BE2C (cell line): ENCODE measurements around the gene MAP6.
A peak's percentile ranks its signal among the peaks of the same experiment; 100 is the strongest.

Experiments
- DNase-seq: peaks from one replicate; pipeline ENCODE4 v3.0.0-alpha.2; 2020
- H3K27me3 ChIP-seq: fragments of 250-450 bp; sonication (Bioruptor Pico); 2 replicates; pipeline ENCODE4 v1.5.1; 2020; ENCODE audit warnings: mild to moderate bottlenecking
- H3K36me3 ChIP-seq: fragments of 250-450 bp; sonication (Bioruptor Pico); 2 replicates; pipeline ENCODE4 v1.5.1; 2020; ENCODE audit warnings: mild to moderate bottlenecking
- H3K4me1 ChIP-seq: fragments of 250-450 bp; sonication (Bioruptor Pico); 2 replicates; pipeline ENCODE4 v1.5.1; 2020
- H3K4me3 ChIP-seq: 2 replicates; pipeline ENCODE4 v1.5.1; 2011; ENCODE audit warnings: low read depth, low read length
- H3K9me3 ChIP-seq: fragments of 250-450 bp; sonication (Bioruptor Pico); 2 replicates; pipeline ENCODE4 v1.5.1; 2020
- CTCF ChIP-seq: IDR thresholded peaks from 2 replicates; pipeline ENCODE4 v1.5.1; 2012; ENCODE audit warnings: mild to moderate bottlenecking, low read depth, low read length

The MAP6 gene

GRCh38 chr11:75639762-75640181 is 29.1 kb downstream of the MAP6 start:
- Histone ChIP-seq H3K4me3 (peak overlapping the region; percentile 25), H3K4me1 (peaks cover 33% of the 10 kb centered on the region), H3K36me3 (no peaks in the 10 kb centered on the region), H3K9me3 (no peaks in the 10 kb centered on the region), H3K27me3 (no peaks in the 10 kb centered on the region)
- peak; percentile 92 for DNase-seq
- TF ChIP-seq CTCF = no peak

GRCh38 chr11:75637998-75638397 is 30.8 kb downstream of the MAP6 start:
- no peaks in the 10 kb centered on the region for H3K9me3 ChIP-seq
- no peak overlapping the region for H3K4me3 ChIP-seq
- no peaks in the 10 kb centered on the region for H3K36me3 ChIP-seq
- H3K27me3 ChIP-seq = no peaks in the 10 kb centered on the region
- DNase-seq = peak; percentile 58
- H3K4me1 ChIP-seq = peaks cover 43% of the 10 kb centered on the region
- TF ChIP-seq CTCF = 0 out of 2 replicates have a peak, but pooled peaks have one; percentile 15

- Histone ChIP-seq H3K27me3 (no peaks in the 10 kb centered on the region), H3K4me3 (no peak overlapping the region), H3K9me3 (no peaks in the 10 kb centered on the region), H3K36me3 (no peaks in the 10 kb centered on the region), H3K4me1 (peaks cover 53% of the 10 kb centered on the region)
- TF ChIP-seq CTCF = no peak
- no peak for DNase-seq
Measured at GRCh38 chr11:75635066-75635862, 33.6 kb downstream of the MAP6 start.

- Histone ChIP-seq H3K4me1 (peaks cover 46% of the 10 kb centered on the region), H3K36me3 (no peaks in the 10 kb centered on the region), H3K4me3 (no peak overlapping the region), H3K27me3 (no peaks in the 10 kb centered on the region), H3K9me3 (no peaks in the 10 kb centered on the region)
- no peak for TF ChIP-seq CTCF
- no peak for DNase-seq
Measured at GRCh38 chr11:75633409-75634066, 35.3 kb downstream of the MAP6 start.

- no peaks in the 10 kb centered on the region for H3K36me3 ChIP-seq
- H3K27me3 ChIP-seq = no peaks in the 10 kb centered on the region
- H3K4me1 ChIP-seq = peaks cover 46% of the 10 kb centered on the region
- no peaks in the 10 kb centered on the region for H3K9me3 ChIP-seq
- no peak for DNase-seq
- H3K4me3 ChIP-seq = no peak overlapping the region
- TF ChIP-seq CTCF = no peak
Measured at GRCh38 chr11:75632962-75633361, 35.9 kb downstream of the MAP6 start.

- no peak for DNase-seq
- Histone ChIP-seq H3K9me3 (no peaks in the 10 kb centered on the region), H3K4me3 (no peak overlapping the region), H3K4me1 (peaks cover 49% of the 10 kb centered on the region), H3K27me3 (no peaks in the 10 kb centered on the region), H3K36me3 (no peaks in the 10 kb centered on the region)
- TF ChIP-seq CTCF = no peak
Measured at GRCh38 chr11:75632450-75632849, 36.4 kb downstream of the MAP6 start.
